ENCODE results near the gene CNIH4. TPM values are rescaled to one million over a fixed set of nuclear protein-coding genes. Genes with fewer than 3 reads are reported as not detected.

The CNIH4 gene
- total RNA-seq, 2 experiments from 2014 or later: 24.1 to 28.6 TPM

- no peak for DNase-seq (ENCODE audit: low spot score)
- no peak overlapping the region for H3K27ac ChIP-seq (ENCODE audit: low read depth, low read length, poor library complexity, severe bottlenecking)
- no peaks in the 10 kb centered on the region for H4K20me1 ChIP-seq (ENCODE audit: insufficient read depth, low read length)
- H3K4me2 ChIP-seq (ENCODE audit: low read length): no peak overlapping the region
- no TSS peak for BruUV-seq (replicated peaks)
- no peak overlapping the region for H2AFZ ChIP-seq (ENCODE audit: low read length)
- intact Hi-C loops (cut with micrococcal nuclease; ENCODE audit: unreplicated experiment): no loop called here
- H3K4me1 ChIP-seq (ENCODE audit: insufficient read depth, low read length, poor library complexity, severe bottlenecking): no peaks in the 10 kb centered on the region
- H3K79me2 ChIP-seq (ENCODE audit: insufficient read depth, low read depth, low read length): no peaks in the 10 kb centered on the region
- H3K36me3 ChIP-seq (ENCODE audit: insufficient read depth, low read length): peaks cover 89% of the 10 kb centered on the region
- ChIA-PET CTCF (ENCODE audit: unreplicated experiment) (no interaction called here), POLR2A (interaction anchor here (1.0 kb wide), 1 partner anchor 9 kb away, joined by 3 read pairs; no protein-coding TSS in a partner anchor)
- H3K9me3 ChIP-seq (ENCODE audit: low read length): no peaks in the 10 kb centered on the region
- TF ChIP-seq EZH2phosphoT487 (IDR thresholded peaks at IDR 0.05; ENCODE audit: borderline replicate concordance, low read depth, low read length) (no peak), CTCF (conservative IDR thresholded peaks at IDR 0.05; ENCODE audit: low read length) (no peak)
- no peak overlapping the region for H3K4me3 ChIP-seq (ENCODE audit: low read depth, low read length, poor library complexity, severe bottlenecking)
- H3K9me2 ChIP-seq (ENCODE audit: insufficient read depth, low read length): no peaks in the 10 kb centered on the region
These were observed 45.9 kb downstream of the CNIH4 start for GRCh38 chr1:224402472-224403036.

- Histone ChIP-seq H3K36me3 (ENCODE audit: insufficient read depth, low read length) (peaks cover 87% of the 10 kb centered on the region), H3K4me1 (ENCODE audit: insufficient read depth, low read length, poor library complexity, severe bottlenecking) (no peaks in the 10 kb centered on the region), H2AFZ (ENCODE audit: low read length) (no peak overlapping the region), H3K9me2 (ENCODE audit: insufficient read depth, low read length) (no peaks in the 10 kb centered on the region), H4K20me1 (ENCODE audit: insufficient read depth, low read length) (no peaks in the 10 kb centered on the region), H3K79me2 (ENCODE audit: insufficient read depth, low read depth, low read length) (no peaks in the 10 kb centered on the region), H3K27ac (ENCODE audit: low read depth, low read length, poor library complexity, severe bottlenecking) (no peak overlapping the region), H3K4me2 (ENCODE audit: low read length) (no peak overlapping the region), H3K9me3 (ENCODE audit: low read length) (no peaks in the 10 kb centered on the region), H3K4me3 (ENCODE audit: low read depth, low read length, poor library complexity, severe bottlenecking) (no peak overlapping the region)
- DNase-seq (ENCODE audit: low spot score): no peak
- POLR2A ChIA-PET: interaction anchor here (0.9 to 1.9 kb wide), 5 partner anchors 10 to 20 kb away, joined by 3 to 6 read pairs (median 3); no protein-coding TSS in a partner anchor
- CTCF ChIA-PET (ENCODE audit: unreplicated experiment): interaction anchor here (1.4 kb wide), 1 partner anchor 38 kb away, joined by 3 read pairs; no protein-coding TSS in a partner anchor
- BruUV-seq (replicated peaks): no TSS peak
- TF ChIP-seq CTCF (conservative IDR thresholded peaks at IDR 0.05; ENCODE audit: low read length): no peak
- TF ChIP-seq EZH2phosphoT487 (IDR thresholded peaks at IDR 0.05; ENCODE audit: borderline replicate concordance, low read depth, low read length): no peak
- intact Hi-C loops (cut with micrococcal nuclease; ENCODE audit: unreplicated experiment): no loop called here
These were observed 48.4 kb downstream of the CNIH4 start for GRCh38 chr1:224404916-224405603.

GRCh38 chr1:224405604-224405970 lies 48.9 kb downstream of the CNIH4 start:
- Histone ChIP-seq H3K36me3 (ENCODE audit: insufficient read depth, low read length) (peaks cover 88% of the 10 kb centered on the region), H4K20me1 (ENCODE audit: insufficient read depth, low read length) (no peaks in the 10 kb centered on the region), H3K4me3 (ENCODE audit: low read depth, low read length, poor library complexity, severe bottlenecking) (no peak overlapping the region), H3K27ac (ENCODE audit: low read depth, low read length, poor library complexity, severe bottlenecking) (no peak overlapping the region), H3K9me2 (ENCODE audit: insufficient read depth, low read length) (no peaks in the 10 kb centered on the region), H3K9me3 (ENCODE audit: low read length) (no peaks in the 10 kb centered on the region), H3K4me2 (ENCODE audit: low read length) (no peak overlapping the region), H3K4me1 (ENCODE audit: insufficient read depth, low read length, poor library complexity, severe bottlenecking) (no peaks in the 10 kb centered on the region), H2AFZ (ENCODE audit: low read length) (no peak overlapping the region), H3K79me2 (ENCODE audit: insufficient read depth, low read depth, low read length) (no peaks in the 10 kb centered on the region)
- no peak for DNase-seq (ENCODE audit: low spot score)
- ChIA-PET CTCF (ENCODE audit: unreplicated experiment) (interaction anchor here (1.4 kb wide), 1 partner anchor 38 kb away, joined by 3 read pairs; no protein-coding TSS in a partner anchor), POLR2A (interaction anchor here (0.6 to 1.3 kb wide), 3 partner anchors 10 to 16 kb away, joined by 3 read pairs; no protein-coding TSS in a partner anchor)
- TF ChIP-seq EZH2phosphoT487 (IDR thresholded peaks at IDR 0.05; ENCODE audit: borderline replicate concordance, low read depth, low read length) (no peak), CTCF (conservative IDR thresholded peaks at IDR 0.05; ENCODE audit: low read length) (no peak)
- intact Hi-C loops (cut with micrococcal nuclease; ENCODE audit: unreplicated experiment): no loop called here
- BruUV-seq (replicated peaks): no TSS peak
